HT-29 (cell line): ENCODE results near the gene GRK3. TPM values are rescaled to one million over a fixed set of nuclear protein-coding genes. Genes with fewer than 3 reads are reported as not detected.

ENCODE experiments used
- DNase-seq: peaks from one replicate; pipeline ENCODE4 v3.0.0-alpha.2; 2015; ENCODE audit warnings: low spot score
- total RNA-seq: library from RNA; depleted of rRNA; stranded (reverse); fragments of >200 nt; shearing (Covaris generic); gene quantifications from 2 replicates; pipeline ENCODE4 v1.2.3, GENCODE V29; 2014

GRK3 gene
- total RNA-seq, 1 experiment from 2014 or later = 1.5 TPM

- no peak for DNase-seq
Observed at GRCh38 chr22:25729016-25729995, 164.8 kb downstream of the GRK3 start.

GRCh38 chr22:25735650-25736049 lies 171.2 kb downstream of the GRK3 start:
- no peak for DNase-seq

GRCh38 chr22:25736378-25737011 lies 172.0 kb downstream of the GRK3 start:
- no peak for DNase-seq

- no peak for DNase-seq
Observed at GRCh38 chr22:25739659-25740344, 175.3 kb downstream of the GRK3 start.

GRCh38 chr22:25741692-25742626 lies 177.5 kb downstream of the GRK3 start, which contains the start of gene MYO18B:
Gene MYO18B, plus strand, starts transcription at chr22:25742188. Its CDS starts 18,905 bp downstream, at chr22:25761093.
- no peak for DNase-seq

GRCh38 chr22:25742918-25743708 lies 178.6 kb downstream of the GRK3 start:
- no peak for DNase-seq

GRCh38 chr22:25744694-25745093 lies 180.2 kb downstream of the GRK3 start:
- DNase-seq = no peak

- DNase-seq = no peak
Observed at GRCh38 chr22:25745341-25746011, 181.0 kb downstream of the GRK3 start.

GRCh38 chr22:25746012-25746373 lies 181.5 kb downstream of the GRK3 start:
- no peak for DNase-seq

GRCh38 chr22:25747245-25747944 lies 182.9 kb downstream of the GRK3 start:
- peak; percentile 4 for DNase-seq

GRCh38 chr22:25748140-25748539 lies 183.7 kb downstream of the GRK3 start:
- no peak for DNase-seq

- DNase-seq = no peak
Observed at GRCh38 chr22:25748704-25749103, 184.2 kb downstream of the GRK3 start.

GRCh38 chr22:25749420-25750169 lies 185.1 kb downstream of the GRK3 start:
- DNase-seq = no peak

GRCh38 chr22:25750569-25751173 lies 186.2 kb downstream of the GRK3 start:
- DNase-seq = no peak

GRCh38 chr22:25751174-25751581 lies 186.7 kb downstream of the GRK3 start:
- no peak for DNase-seq

- no peak for DNase-seq
Observed at GRCh38 chr22:25752615-25753214, 188.2 kb downstream of the GRK3 start.

- no peak for DNase-seq
Observed at GRCh38 chr22:25753252-25753651, 188.8 kb downstream of the GRK3 start.
